SU-DHL-6 (cell line): ENCODE results near the gene RND3.

Experiments used
- H2AFZ ChIP-seq: fragments of 200-600 bp; sonication (generic); 2 replicates; pipeline ENCODE4 v1.6.1; 2014; ENCODE audit warnings: low read depth, mild to moderate bottlenecking, moderate library complexity, mixed read lengths, antibody characterized with exemption, low read length; ENCODE audit not compliant: severe bottlenecking
- H3F3A ChIP-seq: fragments of 200-600 bp; shearing (Covaris generic); 2 replicates; pipeline ENCODE4 v1.6.0; 2016; ENCODE audit warnings: antibody characterized with exemption, mild to moderate bottlenecking; ENCODE audit not compliant: insufficient read depth
- H3K27ac ChIP-seq: fragments of 200-600 bp; sonication (generic); 2 replicates; pipeline ENCODE4 v1.5.1; 2016; ENCODE audit warnings: low read depth, mild to moderate bottlenecking, low read length, moderate library complexity, mixed read lengths
- H3K27me3 ChIP-seq: fragments of 200-600 bp; sonication (generic), shearing (Covaris generic); 2 replicates; pipeline ENCODE4 v1.6.0; 2014; ENCODE audit warnings: mild to moderate bottlenecking, low read length
- H3K36me3 ChIP-seq: fragments of 200-600 bp; sonication (generic); 2 replicates; pipeline ENCODE4 v1.6.1; 2014; ENCODE audit warnings: mild to moderate bottlenecking, low read length, mixed read lengths
- H3K4me2 ChIP-seq: fragments of 300-600, 200-600 bp; shearing (Covaris generic), sonication (generic); 2 replicates; pipeline ENCODE4 v1.6.0; 2014; ENCODE audit warnings: low read length, low read depth, mild to moderate bottlenecking; ENCODE audit not compliant: poor library complexity, severe bottlenecking
- H3K4me3 ChIP-seq: fragments of 200-600 bp; sonication (generic); 2 replicates; pipeline ENCODE4 v1.5.1; 2014; ENCODE audit warnings: antibody characterized with exemption, low read length, mild to moderate bottlenecking, mixed read lengths; ENCODE audit not compliant: insufficient read depth, poor library complexity, severe bottlenecking
- H3K79me2 ChIP-seq: fragments of 200-600 bp; sonication (generic); 2 replicates; pipeline ENCODE4 v1.6.1; 2014; ENCODE audit warnings: mild to moderate bottlenecking, low read length, moderate library complexity; ENCODE audit not compliant: insufficient read depth
- H3K9ac ChIP-seq: fragments of 200-600 bp; sonication (generic); 2 replicates; pipeline ENCODE4 v1.7.0; 2014; ENCODE audit warnings: mild to moderate bottlenecking, low read length
- H3K9me2 ChIP-seq: fragments of 200-600 bp; sonication (generic); replicated peaks from 2 replicates; pipeline ENCODE4 v1.6.1; 2014; ENCODE audit warnings: low read length; ENCODE audit not compliant: insufficient read depth
- H3K9me3 ChIP-seq: fragments of 200-600 bp; sonication (generic); 2 replicates; pipeline ENCODE4 v1.6.1; 2014; ENCODE audit warnings: low read length, mixed read lengths; ENCODE audit not compliant: insufficient read depth
- H4K20me1 ChIP-seq: fragments of 200-600 bp; sonication (generic); 2 replicates; pipeline ENCODE4 v1.6.1; 2014; ENCODE audit warnings: low read depth, mild to moderate bottlenecking, antibody characterized with exemption, low read length, moderate library complexity, mixed read lengths
- CTCF ChIP-seq: fragments of 200-600 bp; sonication (generic); IDR thresholded peaks from one replicate; pipeline ENCODE4 v1.5.1; 2017; ENCODE audit warnings: antibody characterized with exemption, mild to moderate bottlenecking, low read length, moderate library complexity; ENCODE audit not compliant: insufficient read depth, poor library complexity, severe bottlenecking
- EZH2phosphoT487 ChIP-seq: fragments of 200-600 bp; sonication (generic), shearing (Covaris generic); conservative IDR thresholded peaks from 2 replicates; pipeline ENCODE4 v1.6.1; 2018; ENCODE audit warnings: mild to moderate bottlenecking, antibody characterized with exemption, low read length, moderate library complexity, mixed read lengths

RND3 gene

GRCh38 chr2:150438654-150439053 lies 48.8 kb downstream of the RND3 start:
- Histone ChIP-seq H4K20me1 (no peaks in the 10 kb centered on the region), H3K27ac (no peak overlapping the region), H3K9me2 (no peaks in the 10 kb centered on the region), H3K36me3 (no peaks in the 10 kb centered on the region), H3K79me2 (no peaks in the 10 kb centered on the region), H3F3A (no peaks in the 10 kb centered on the region), H3K9ac (no peak overlapping the region), H3K9me3 (no peaks in the 10 kb centered on the region), H3K4me3 (no peak overlapping the region), H3K4me2 (no peak overlapping the region), H2AFZ (no peak overlapping the region), H3K27me3 (no peaks in the 10 kb centered on the region)
- TF ChIP-seq CTCF = no peak
- TF ChIP-seq EZH2phosphoT487 = no peak

- no peaks in the 10 kb centered on the region for H3K79me2 ChIP-seq
- H4K20me1 ChIP-seq = no peaks in the 10 kb centered on the region
- H3F3A ChIP-seq = no peaks in the 10 kb centered on the region
- no peak overlapping the region for H3K27ac ChIP-seq
- H3K4me3 ChIP-seq = no peak overlapping the region
- no peak for TF ChIP-seq CTCF
- TF ChIP-seq EZH2phosphoT487 = no peak
- no peaks in the 10 kb centered on the region for H3K9me2 ChIP-seq
- H3K9ac ChIP-seq = no peak overlapping the region
- no peak overlapping the region for H3K4me2 ChIP-seq
- H3K27me3 ChIP-seq = no peaks in the 10 kb centered on the region
- H3K36me3 ChIP-seq = no peaks in the 10 kb centered on the region
- no peak overlapping the region for H2AFZ ChIP-seq
- no peaks in the 10 kb centered on the region for H3K9me3 ChIP-seq
These were observed 49.4 kb downstream of the RND3 start for GRCh38 chr2:150438041-150438440.

- H2AFZ ChIP-seq = no peak overlapping the region
These were observed 55.2 kb downstream of the RND3 start for GRCh38 chr2:150432312-150432625.

More at GRCh38 chr2:150432312-150432625, 55.2 kb downstream of the RND3 start:
- Histone ChIP-seq H3K9me2 (no peaks in the 10 kb centered on the region), H3K79me2 (no peaks in the 10 kb centered on the region), H3K9me3 (no peaks in the 10 kb centered on the region), H3K4me3 (no peak overlapping the region), H3K27ac (no peak overlapping the region), H3K27me3 (no peaks in the 10 kb centered on the region), H3F3A (no peaks in the 10 kb centered on the region), H3K4me2 (no peak overlapping the region), H3K36me3 (no peaks in the 10 kb centered on the region), H3K9ac (no peak overlapping the region), H4K20me1 (no peaks in the 10 kb centered on the region)
- TF ChIP-seq CTCF = no peak
- no peak for TF ChIP-seq EZH2phosphoT487
